SK-N-SH (cell line): Measurements from ENCODE around the gene ANKH.

Source experiments
- CHD2 ChIP-seq: fragments of 150-350 bp; IDR thresholded peaks from 2 replicates; pipeline ENCODE4 v1.6.1; 2018; ENCODE audit warnings: low read length; ENCODE audit not compliant: partially characterized antibody
- CTCF ChIP-seq: fragments of 200-600 bp; sonication (generic); IDR thresholded peaks from 2 replicates; pipeline ENCODE4 v1.6.1; 2017; ENCODE audit warnings: antibody characterized with exemption, mild to moderate bottlenecking, moderate library complexity
- ELF1 ChIP-seq: IDR thresholded peaks from 2 replicates; pipeline ENCODE4 v1.4.0; 2012
- EP300 ChIP-seq, 2 experiments: IDR thresholded peaks; 2 replicates each; pipeline versions ENCODE4 v1.4.0 to v1.6.1; 2012; ENCODE audit warnings: borderline replicate concordance in 1 of 2, low read depth in 1 of 2, low read length in 1 of 2
- GABPA ChIP-seq: IDR thresholded peaks from 2 replicates; pipeline ENCODE4 v1.4.0; 2012; ENCODE audit warnings: low read depth, mild to moderate bottlenecking
- MXI1 ChIP-seq: IDR thresholded peaks from 2 replicates; pipeline ENCODE4 v1.6.1; 2012; ENCODE audit warnings: mild to moderate bottlenecking, low read depth, low read length, improper control_type of control experiment
- POLR2AphosphoS5 ChIP-seq: IDR thresholded peaks from 2 replicates; pipeline ENCODE4 v1.6.1; 2012; ENCODE audit warnings: low read depth, low read length
- RXRA ChIP-seq: IDR thresholded peaks from 2 replicates; pipeline ENCODE4 v1.4.0; 2012; ENCODE audit warnings: low read depth, mild to moderate bottlenecking, borderline replicate concordance
- SIN3A ChIP-seq: IDR thresholded peaks from 2 replicates; pipeline ENCODE4 v1.6.1; 2012; ENCODE audit warnings: low read depth, mild to moderate bottlenecking, low read length, moderate library complexity, borderline replicate concordance
- YY1 ChIP-seq: IDR thresholded peaks from 2 replicates; pipeline ENCODE4 v1.4.0; 2012; ENCODE audit warnings: low read depth, mild to moderate bottlenecking
- TF ChIP-seq, protein P1 (sequence below): IDR thresholded peaks from 2 replicates; pipeline ENCODE4 v1.4.0; 2012; ENCODE audit warnings: low read depth

DNA sequence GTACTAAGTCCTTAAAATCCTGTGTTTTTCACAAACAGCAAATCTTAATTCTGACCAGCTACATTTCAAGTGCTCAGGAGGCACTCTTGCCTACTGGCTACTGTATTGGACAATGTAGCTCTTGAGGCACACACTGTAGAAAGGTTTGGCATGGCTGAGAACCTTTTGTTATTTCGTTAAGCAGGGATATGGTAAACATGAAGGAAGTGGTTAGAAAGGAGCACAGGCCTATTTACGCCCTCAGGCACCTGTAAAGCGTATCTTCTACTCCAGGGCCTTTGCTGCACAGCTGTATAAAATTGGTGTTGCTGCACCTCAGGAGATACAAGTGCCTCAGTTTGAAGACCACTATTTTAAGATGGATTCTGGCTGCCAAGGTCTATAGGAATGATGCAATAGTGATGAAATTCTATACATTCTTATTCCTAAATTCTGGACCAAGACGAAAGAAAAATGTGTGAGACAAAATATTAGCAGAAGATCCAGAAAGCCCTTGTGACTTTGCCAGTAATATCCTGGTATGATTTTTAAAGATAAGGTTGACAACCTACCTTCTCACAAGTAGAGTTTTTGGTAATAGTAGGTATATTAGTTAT is 216.3 kb downstream of the ANKH start:
- no peak for TF ChIP-seq CTCF
- no peak for TF ChIP-seq RXRA
- no peak for TF ChIP-seq MXI1
- TF ChIP-seq ELF1, result no peak
- no peak for TF ChIP-seq GABPA
- no peak for TF ChIP-seq CHD2
- TF ChIP-seq, protein P1, sequence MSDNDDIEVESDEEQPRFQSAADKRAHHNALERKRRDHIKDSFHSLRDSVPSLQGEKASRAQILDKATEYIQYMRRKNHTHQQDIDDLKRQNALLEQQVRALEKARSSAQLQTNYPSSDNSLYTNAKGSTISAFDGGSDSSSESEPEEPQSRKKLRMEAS, result no peak
- no peak for TF ChIP-seq SIN3A
- no peak for TF ChIP-seq YY1
- no peak for TF ChIP-seq EP300 (IDR thresholded peaks at IDR 0.05; ENCODE audit: borderline replicate concordance in 1 of 2, low read depth in 1 of 2, low read length in 1 of 2)
- TF ChIP-seq POLR2AphosphoS5, result no peak
